ENCODE measurements around the gene PAQR9. TPM values are rescaled to one million over a fixed set of nuclear protein-coding genes. Genes with fewer than 3 reads are reported as not detected.

PAQR9 gene
- total and polyA plus RNA-seq, 2 of the 13 experiments (the other 11 are each of a cell fraction or from before 2014, with no cell fraction given): 3.7 to 10.3 TPM

DNA sequence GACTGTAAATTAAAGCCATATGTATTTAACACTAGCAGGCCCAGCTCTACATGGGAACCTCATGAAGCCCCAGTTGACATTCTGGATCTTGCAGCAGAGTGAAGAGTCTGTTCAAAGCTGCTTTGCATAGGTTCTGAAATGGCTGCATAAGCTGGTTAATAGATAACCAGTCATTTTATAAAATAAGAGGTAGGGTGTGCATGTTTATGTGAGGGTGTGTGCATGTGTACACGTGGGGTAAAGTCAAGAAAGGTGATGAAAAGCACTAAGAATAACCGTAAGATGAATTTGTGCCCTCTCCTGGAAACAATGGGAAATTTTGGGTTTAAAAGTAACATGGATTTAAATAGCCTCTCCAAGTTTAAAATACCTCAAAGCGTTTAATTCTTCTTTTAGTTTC is 33.0 kb downstream of the PAQR9 start:
- Histone ChIP-seq H3K79me2 (ENCODE audit: insufficient read depth, low read length) (no peaks in the 10 kb centered on the region), H4K20me1 (ENCODE audit: insufficient read depth, low read length) (no peaks in the 10 kb centered on the region), H3K9ac (ENCODE audit: insufficient read depth, low read depth, low read length) (no peak overlapping the region), H2AFZ (ENCODE audit: low read length) (no peak overlapping the region), H3K9me3 (ENCODE audit: low read length) (no peaks in the 10 kb centered on the region), H3K4me2 (ENCODE audit: low read depth, low read length) (no peak overlapping the region), H3K4me3 (replicated peaks in 1 of 3; ENCODE audit: insufficient read depth in 1 of 3, low read depth in 2 of 3, low read length in 3 of 3) (no peak overlapping the region), H3K36me3 (replicated peaks in 1 of 2; ENCODE audit: control insufficient read depth in 1 of 2, insufficient read depth in 2 of 2, low read length in 2 of 2) (no peaks in the 10 kb centered on the region), H3K27me3 (ENCODE audit: control insufficient read depth in 1 of 2, insufficient read depth in 2 of 2, low read length in 2 of 2) (peaks cover 0 to 18% of the 10 kb centered on the region in 2 experiments; a peak in 3 of 5 replicates), H3K27ac (ENCODE audit: extremely low read length, insufficient read depth, low read length) (no peak overlapping the region), H3K4me1 (ENCODE audit: insufficient read depth, low read length) (peaks cover 59% of the 10 kb centered on the region)
- ChIA-PET CTCF (ENCODE audit: low intra/inter-chr PET ratio, low total read pairs) (interaction anchor here (1.4 to 4.4 kb wide), 4 partner anchors 56 to 102 kb away, joined by 4 to 67 read pairs (median 20); no protein-coding TSS in a partner anchor), POLR2A (interaction anchor here (1.3 to 3.2 kb wide), 3 partner anchors 10 to 34 kb away, joined by 5 to 31 read pairs (median 8); no protein-coding TSS in a partner anchor)
- in situ Hi-C loops (cut with HindIII; ENCODE audit: extremely low pct_ligation_motif_present, low pct_unique_long_range_greater_than_20kb) (no loop called here), intact Hi-C loops (cut with micrococcal nuclease; ENCODE audit: unreplicated experiment) (no loop called here)
- no TSS peak for BruUV-seq (replicated peaks)
- no peak for FAIRE-seq
- no peak for DNase-seq (ENCODE audit: low spot score)
- ATAC-seq: peak; percentile 35
- 44% methylated on average over 3 of the region's 3 CpGs for WGBS (ENCODE audit: low lambda C conversion rate)
- TF ChIP-seq NCOA5 (CRISPR knock-in tag; IDR thresholded peaks at IDR 0.05) (no peak), SAP130 (CRISPR knock-in tag; IDR thresholded peaks at IDR 0.05; ENCODE audit: low read depth) (0 out of 2 replicates have a peak, but pooled peaks have one; percentile 18), FOXA1 (IDR thresholded peaks at IDR 0.05) (no peak), FOXA1 (CRISPR knock-in tag; IDR thresholded peaks at IDR 0.05) (0 out of 2 replicates have a peak, but pooled peaks have one; percentile 11), FOXA3 (CRISPR knock-in tag; IDR thresholded peaks at IDR 0.05) (peak; percentile 27; the same call in 1 of the 2 replicates), ARHGAP35 (CRISPR knock-in tag; IDR thresholded peaks at IDR 0.05; ENCODE audit: borderline replicate concordance) (no peak)

DNA sequence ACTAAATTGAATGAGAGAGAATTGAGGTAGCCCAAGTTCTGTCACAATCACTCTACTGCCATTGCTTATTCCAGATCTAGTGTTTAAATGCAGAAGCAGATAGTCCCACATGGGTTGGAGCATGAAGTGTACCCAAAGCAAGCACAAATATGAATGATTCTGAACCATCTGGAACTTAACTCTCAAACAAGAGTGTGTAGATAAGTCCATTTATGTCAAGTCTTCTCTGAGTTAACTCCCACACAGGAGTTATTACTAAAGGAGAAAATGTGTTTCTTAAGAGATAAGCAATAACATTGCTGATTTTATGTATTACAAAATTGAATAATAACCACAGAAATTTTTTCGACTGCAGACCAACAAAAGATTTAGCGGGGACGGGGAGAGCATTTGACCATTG is 33.6 kb downstream of the PAQR9 start:
- H3K27me3 ChIP-seq (ENCODE audit: control insufficient read depth in 1 of 2, insufficient read depth in 2 of 2, low read length in 2 of 2): peaks cover 0 to 18% of the 10 kb centered on the region in 2 experiments; a peak in 3 of 5 replicates
- in situ Hi-C loops (cut with HindIII; ENCODE audit: extremely low pct_ligation_motif_present, low pct_unique_long_range_greater_than_20kb) (loop anchor here (5.0 kb wide), 1 partner anchor 52 kb away; no protein-coding TSS in a partner anchor), intact Hi-C loops (cut with micrococcal nuclease; ENCODE audit: unreplicated experiment) (loop anchor here (1.0 kb wide), 2 partner anchors 57 to 64 kb away; no protein-coding TSS in a partner anchor)
- H3K36me3 ChIP-seq (replicated peaks in 1 of 2; ENCODE audit: control insufficient read depth in 1 of 2, insufficient read depth in 2 of 2, low read length in 2 of 2): no peaks in the 10 kb centered on the region
- peaks cover 65% of the 10 kb centered on the region for H3K4me1 ChIP-seq (ENCODE audit: insufficient read depth, low read length)
- H2AFZ ChIP-seq (ENCODE audit: low read length): no peak overlapping the region
- TF ChIP-seq SIN3B (IDR thresholded peaks at IDR 0.05; ENCODE audit: low read length): no peak
- no peak for TF ChIP-seq ZFP82 (CRISPR knock-in tag; IDR thresholded peaks at IDR 0.05; ENCODE audit: borderline replicate concordance)
- CTCF ChIA-PET (ENCODE audit: low intra/inter-chr PET ratio, low total read pairs): interaction anchor here (1.4 to 4.4 kb wide), 3 partner anchors 57 to 101 kb away, joined by 4 to 67 read pairs (median 34); no protein-coding TSS in a partner anchor
- H3K9me3 ChIP-seq (ENCODE audit: low read length): no peaks in the 10 kb centered on the region
- FAIRE-seq (no peak), ATAC-seq (no peak), DNase-seq (ENCODE audit: low spot score) (no peak)
- H3K79me2 ChIP-seq (ENCODE audit: insufficient read depth, low read length): no peaks in the 10 kb centered on the region
- POLR2A ChIA-PET: interaction anchor here (1.3 to 3.2 kb wide), 3 partner anchors 11 to 35 kb away, joined by 5 to 31 read pairs (median 8); no protein-coding TSS in a partner anchor
- no peak overlapping the region for H3K4me3 ChIP-seq (replicated peaks in 1 of 3; ENCODE audit: insufficient read depth in 1 of 3, low read depth in 2 of 3, low read length in 3 of 3)
- BruUV-seq (replicated peaks): no TSS peak
- H3K4me2 ChIP-seq (ENCODE audit: low read depth, low read length): no peak overlapping the region
- H4K20me1 ChIP-seq (ENCODE audit: insufficient read depth, low read length): no peaks in the 10 kb centered on the region
- 82% methylated on average over 3 of the region's 3 CpGs for WGBS (ENCODE audit: low lambda C conversion rate)
- no peak overlapping the region for H3K27ac ChIP-seq (ENCODE audit: extremely low read length, insufficient read depth, low read length)
- H3K9ac ChIP-seq (ENCODE audit: insufficient read depth, low read depth, low read length): no peak overlapping the region
